Mucosa of descending colon (tissue), 3 donors: ENCODE measurements around the gene CCDC152. TPM values are rescaled to one million over a fixed set of nuclear protein-coding genes. Genes with fewer than 3 reads are reported as not detected.

ENCODE experiments used
- ATAC-seq: fragments of 200-7000 bp; cut with Tn5 transposase; one replicate; pipeline ENCODE4 v1.9.1; 2020; ENCODE audit warnings: mild to moderate bottlenecking, moderate library complexity
- DNase-seq, 3 donors: peaks; one replicate each; pipeline ENCODE4 v3.0.0-alpha.2; 2020
- H3K36me3 ChIP-seq: fragments of 200-600 bp; one replicate; pipeline ENCODE4 v1.8.0; 2021; ENCODE audit warnings: low read depth, mild to moderate bottlenecking
- H3K4me1 ChIP-seq: fragments of 200-600 bp; one replicate; pipeline ENCODE4 v1.8.0; 2021; ENCODE audit warnings: low read depth, mild to moderate bottlenecking
- H3K4me3 ChIP-seq: fragments of 200-600 bp; one replicate; pipeline ENCODE4 v1.8.0; 2021; ENCODE audit warnings: mild to moderate bottlenecking
- H3K9me3 ChIP-seq: fragments of 200-600 bp; one replicate; pipeline ENCODE4 v1.8.0; 2021; ENCODE audit warnings: mild to moderate bottlenecking
- intact Hi-C, 2 donors: fragments of 100-400 bp; cut with DNase I in 1 of 2; cut with micrococcal nuclease in 1 of 2; formaldehyde crosslinking; loops; one replicate each; pipeline versions ENCODE4 v1.11.0 to v1.11.1; 2022; cut with DNase I, micrococcal nuclease
- total RNA-seq, 3 donors: library from RNA; stranded (reverse); fragmentation: NEBNext Ultra II Directional in 2 of 3; extraction: Animal tissue kit (Norgen Biotek cat#: 25700) in 2 of 3; gene quantifications; one replicate each; pipeline versions ENCODE4 v1.2.1 to v1.2.4, GENCODE V29; 2021 to 2023
- TF ChIP-seq, protein P1 (sequence below): fragments of 200-600 bp; IDR thresholded peaks from one replicate; pipeline ENCODE4 v1.8.0; 2022; ENCODE audit warnings: antibody characterized with exemption, mild to moderate bottlenecking
- donor health status: DM: no; HTN: no; CAD: no; lungs with moderate emphysema.
- donor health status: DM: no; HTN: no; CAD: no.
- donor health status: DM: no; HTN: yes; CAD: no.

The CCDC152 gene
- total RNA-seq, 3 donors from 2014 or later = 0.12 to 0.94 (median 0.47) TPM

DNA sequence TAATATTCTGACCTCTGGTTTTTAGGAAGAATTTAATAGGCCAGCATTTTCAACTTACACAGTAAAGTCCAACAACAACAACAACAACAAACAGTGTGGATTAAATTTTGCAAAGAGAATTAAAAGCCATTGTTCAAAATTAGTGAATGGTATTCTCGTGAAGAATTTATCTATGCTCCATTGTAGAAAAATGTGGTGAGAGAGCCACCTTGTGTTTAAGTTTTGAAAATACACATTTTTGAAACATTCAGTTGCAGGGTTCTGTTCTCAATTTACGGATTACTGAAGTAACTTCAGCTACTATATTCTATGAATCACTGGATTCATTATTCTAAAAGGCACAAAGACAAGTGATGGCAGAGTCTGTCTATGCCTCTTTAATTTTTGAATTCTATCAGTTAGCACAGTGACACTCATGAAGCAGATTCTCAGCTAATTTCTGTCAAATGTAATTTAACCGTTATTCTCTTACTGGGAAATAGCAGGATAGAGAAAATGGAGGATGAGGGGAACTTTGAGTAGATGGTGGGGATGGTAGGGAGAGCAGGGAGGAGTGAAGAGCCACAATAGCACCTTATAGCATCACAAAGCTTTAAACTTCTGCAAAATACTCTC lies 11.0 kb downstream of the CCDC152 start:
- TF ChIP-seq, protein P1, sequence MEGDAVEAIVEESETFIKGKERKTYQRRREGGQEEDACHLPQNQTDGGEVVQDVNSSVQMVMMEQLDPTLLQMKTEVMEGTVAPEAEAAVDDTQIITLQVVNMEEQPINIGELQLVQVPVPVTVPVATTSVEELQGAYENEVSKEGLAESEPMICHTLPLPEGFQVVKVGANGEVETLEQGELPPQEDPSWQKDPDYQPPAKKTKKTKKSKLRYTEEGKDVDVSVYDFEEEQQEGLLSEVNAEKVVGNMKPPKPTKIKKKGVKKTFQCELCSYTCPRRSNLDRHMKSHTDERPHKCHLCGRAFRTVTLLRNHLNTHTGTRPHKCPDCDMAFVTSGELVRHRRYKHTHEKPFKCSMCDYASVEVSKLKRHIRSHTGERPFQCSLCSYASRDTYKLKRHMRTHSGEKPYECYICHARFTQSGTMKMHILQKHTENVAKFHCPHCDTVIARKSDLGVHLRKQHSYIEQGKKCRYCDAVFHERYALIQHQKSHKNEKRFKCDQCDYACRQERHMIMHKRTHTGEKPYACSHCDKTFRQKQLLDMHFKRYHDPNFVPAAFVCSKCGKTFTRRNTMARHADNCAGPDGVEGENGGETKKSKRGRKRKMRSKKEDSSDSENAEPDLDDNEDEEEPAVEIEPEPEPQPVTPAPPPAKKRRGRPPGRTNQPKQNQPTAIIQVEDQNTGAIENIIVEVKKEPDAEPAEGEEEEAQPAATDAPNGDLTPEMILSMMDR = no peak
- H3K4me3 ChIP-seq = no peak overlapping the region
- intact Hi-C loops = loop anchor here in 1 of 2 donors (5.0 to 10.0 kb wide), 3 partner anchors 120 to 913 kb away; no protein-coding TSS in a partner anchor
- no peaks in the 10 kb centered on the region for H3K9me3 ChIP-seq
- H3K4me1 ChIP-seq = no peaks in the 10 kb centered on the region
- peak; percentile 39 for ATAC-seq
- H3K36me3 ChIP-seq = no peaks in the 10 kb centered on the region
- DNase-seq = no peak

DNA sequence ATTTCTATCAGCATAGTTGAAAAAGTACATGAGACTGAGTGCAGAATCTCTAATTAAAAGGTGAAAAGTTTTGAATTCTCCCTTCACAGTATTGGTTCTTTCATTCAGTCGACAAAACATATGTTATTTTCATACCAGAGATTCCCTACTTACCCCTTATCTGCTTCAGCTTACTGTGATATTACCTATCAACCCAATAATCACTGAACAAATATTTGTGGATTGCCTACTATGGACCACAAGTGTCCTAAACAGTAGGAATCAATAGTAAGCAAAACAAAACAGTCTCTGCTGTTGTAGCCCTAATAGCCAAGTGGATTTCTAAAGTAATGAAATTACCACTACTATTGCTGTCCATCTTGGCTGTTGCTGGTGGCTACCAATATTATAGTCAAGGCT lies 11.5 kb downstream of the CCDC152 start:
- Histone ChIP-seq H3K4me3 (no peak overlapping the region), H3K4me1 (no peaks in the 10 kb centered on the region), H3K9me3 (no peaks in the 10 kb centered on the region), H3K36me3 (no peaks in the 10 kb centered on the region)
- DNase-seq = no peak
- TF ChIP-seq, protein P1 = no peak
- intact Hi-C loops = loop anchor here in 1 of 2 donors (5.0 to 10.0 kb wide), 3 partner anchors 119 to 913 kb away; no protein-coding TSS in a partner anchor
- ATAC-seq = no peak

DNA sequence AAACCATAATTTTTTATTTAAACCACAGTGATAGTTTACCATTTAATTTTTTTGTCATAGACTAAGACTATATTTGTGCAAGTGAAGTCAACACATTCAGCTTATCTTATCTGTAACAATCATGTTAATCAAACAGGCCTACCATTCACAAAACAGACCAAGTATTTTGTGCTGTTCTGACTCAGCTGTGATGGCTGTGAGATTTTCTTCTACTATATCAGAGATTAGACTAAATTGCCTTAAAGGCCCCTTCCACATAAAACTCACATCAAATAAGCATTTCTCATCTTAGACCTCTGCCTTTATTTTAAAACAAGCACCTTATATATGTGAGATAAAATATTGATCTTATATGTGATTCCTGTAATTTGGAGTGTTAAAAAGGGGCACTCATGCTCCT lies 13.4 kb downstream of the CCDC152 start:
- no peaks in the 10 kb centered on the region for H3K4me1 ChIP-seq
- intact Hi-C loops = no loop called here
- TF ChIP-seq, protein P1 = no peak

DNA sequence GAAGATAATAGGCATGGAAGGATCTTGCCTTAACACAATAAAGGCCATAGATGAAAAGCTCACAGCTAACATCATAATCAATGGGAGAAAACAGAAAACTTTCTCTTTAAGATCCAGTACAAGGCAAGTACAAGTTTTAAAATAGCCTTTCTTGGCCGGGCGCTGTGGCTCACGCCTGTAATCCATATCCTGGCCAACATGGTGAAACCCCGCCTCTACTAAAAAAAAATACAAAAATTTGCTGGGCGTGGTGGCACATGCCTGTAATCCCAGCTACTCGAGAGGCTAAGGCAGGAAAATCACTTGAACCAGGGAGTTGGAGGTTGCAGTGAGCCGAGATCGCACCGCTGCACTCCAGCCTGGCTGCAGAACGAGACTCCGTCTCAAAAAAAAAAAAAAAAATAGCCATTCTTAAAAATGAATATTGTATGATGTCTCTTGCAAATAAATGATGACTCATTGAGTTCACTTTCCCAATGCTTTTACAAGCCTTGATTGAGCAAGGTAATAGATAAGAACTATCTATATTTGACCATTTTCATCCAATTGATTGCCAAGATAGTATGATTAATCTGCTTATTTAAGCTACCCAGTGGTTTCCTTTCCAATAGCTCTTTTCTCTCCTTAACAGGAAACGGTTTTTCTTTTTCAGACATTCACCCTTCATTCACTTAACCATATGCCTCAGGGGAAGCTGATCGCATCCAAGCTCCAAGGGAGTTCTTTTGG lies 15.8 kb downstream of the CCDC152 start:
- H3K4me1 ChIP-seq = no peaks in the 10 kb centered on the region
- H3K9me3 ChIP-seq = no peaks in the 10 kb centered on the region
- H3K36me3 ChIP-seq = no peaks in the 10 kb centered on the region
- TF ChIP-seq, protein P1 = no peak
- ATAC-seq = no peak
- H3K4me3 ChIP-seq = no peak overlapping the region
- intact Hi-C loops = no loop called here
- DNase-seq = no peak

More for the DNA sequence above, 13.4 kb downstream of the CCDC152 start:
- DNase-seq (no peak), ATAC-seq (no peak)
- no peak overlapping the region for H3K4me3 ChIP-seq
- H3K36me3 ChIP-seq = no peaks in the 10 kb centered on the region
- no peaks in the 10 kb centered on the region for H3K9me3 ChIP-seq

DNA sequence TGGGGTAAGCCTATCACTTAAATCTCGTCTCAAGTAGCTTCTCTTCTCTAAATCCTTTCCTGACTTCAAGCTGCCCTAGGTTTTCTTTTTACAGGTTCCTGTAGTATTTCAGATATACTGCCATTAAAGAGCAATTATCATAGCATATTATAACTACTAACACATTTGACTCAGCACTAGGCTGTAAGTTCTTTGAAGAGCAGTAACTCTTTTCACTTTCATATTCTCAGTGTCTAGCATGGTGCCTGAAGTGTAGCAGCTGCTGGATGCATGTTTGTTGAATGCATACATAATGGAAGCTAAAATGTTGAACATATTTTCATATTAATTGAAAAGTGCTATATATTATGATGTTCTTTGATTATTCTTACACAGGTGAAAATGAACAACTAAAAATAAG lies 22.5 kb downstream of the CCDC152 start:
- DNase-seq = no peak

More for the DNA sequence above, 22.5 kb downstream of the CCDC152 start:
- TF ChIP-seq, protein P1 = no peak
- Histone ChIP-seq H3K4me1 (no peaks in the 10 kb centered on the region), H3K9me3 (no peaks in the 10 kb centered on the region), H3K4me3 (no peak overlapping the region), H3K36me3 (no peaks in the 10 kb centered on the region)
- intact Hi-C loops = no loop called here
- no peak for ATAC-seq
